ENCODE results near the gene NAGLU. TPM values are rescaled to one million over a fixed set of nuclear protein-coding genes. Genes with fewer than 3 reads are reported as not detected.

The NAGLU gene
- total and polyA plus RNA-seq, 2 of the 13 experiments (the other 11 are each of a cell fraction or from before 2014, with no cell fraction given), result 28.2 to 40.1 TPM

DNA sequence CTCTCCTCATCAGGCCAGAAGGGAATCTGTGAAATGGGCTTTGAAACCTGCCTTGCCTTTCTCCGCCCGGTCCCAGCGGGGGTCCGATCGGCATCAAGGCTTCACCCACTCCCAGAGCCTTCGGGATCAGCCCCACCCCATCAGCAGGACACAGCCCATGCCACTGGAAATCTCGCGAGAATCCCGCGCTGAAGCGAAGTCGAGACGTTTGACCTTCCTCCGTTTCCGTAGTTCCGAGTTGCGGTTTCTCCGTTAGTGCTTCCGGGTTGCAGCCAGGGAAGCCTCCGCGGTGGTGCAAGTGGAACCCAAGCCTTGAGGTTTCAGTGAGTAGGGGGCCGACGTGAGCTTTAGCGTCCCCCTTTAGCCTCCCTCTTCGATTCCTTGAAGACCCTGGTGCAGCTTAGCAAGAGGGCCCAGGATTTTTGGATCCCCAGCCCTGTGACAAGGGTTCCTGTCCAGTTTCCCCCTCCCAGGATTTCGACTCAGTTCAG is 25.9 kb downstream of the NAGLU start, which contains the start of gene COASY (continued):
- TF ChIP-seq, protein P1, sequence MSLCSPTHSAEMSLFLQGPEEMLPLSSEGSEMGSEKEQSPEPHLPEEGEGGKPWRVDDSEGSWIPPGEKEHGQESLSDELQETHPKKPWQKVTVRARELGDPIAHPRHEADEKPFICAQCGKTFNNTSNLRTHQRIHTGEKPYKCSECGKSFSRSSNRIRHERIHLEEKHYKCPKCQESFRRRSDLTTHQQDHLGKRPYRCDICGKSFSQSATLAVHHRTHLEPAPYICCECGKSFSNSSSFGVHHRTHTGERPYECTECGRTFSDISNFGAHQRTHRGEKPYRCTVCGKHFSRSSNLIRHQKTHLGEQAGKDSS (CRISPR knock-in tag; IDR thresholded peaks at IDR 0.05; ENCODE audit: borderline replicate concordance, low read depth), result 0 out of 2 replicates have a peak, but pooled peaks have one; percentile 16
- peak; percentile 32; the same call in 1 of the 2 replicates for TF ChIP-seq CEBPB (IDR thresholded peaks at IDR 0.05; ENCODE audit: borderline replicate concordance, low read depth, low read length)
- no peak for TF ChIP-seq ONECUT2 (CRISPR knock-in tag; IDR thresholded peaks at IDR 0.05)
- TF ChIP-seq, protein P2, sequence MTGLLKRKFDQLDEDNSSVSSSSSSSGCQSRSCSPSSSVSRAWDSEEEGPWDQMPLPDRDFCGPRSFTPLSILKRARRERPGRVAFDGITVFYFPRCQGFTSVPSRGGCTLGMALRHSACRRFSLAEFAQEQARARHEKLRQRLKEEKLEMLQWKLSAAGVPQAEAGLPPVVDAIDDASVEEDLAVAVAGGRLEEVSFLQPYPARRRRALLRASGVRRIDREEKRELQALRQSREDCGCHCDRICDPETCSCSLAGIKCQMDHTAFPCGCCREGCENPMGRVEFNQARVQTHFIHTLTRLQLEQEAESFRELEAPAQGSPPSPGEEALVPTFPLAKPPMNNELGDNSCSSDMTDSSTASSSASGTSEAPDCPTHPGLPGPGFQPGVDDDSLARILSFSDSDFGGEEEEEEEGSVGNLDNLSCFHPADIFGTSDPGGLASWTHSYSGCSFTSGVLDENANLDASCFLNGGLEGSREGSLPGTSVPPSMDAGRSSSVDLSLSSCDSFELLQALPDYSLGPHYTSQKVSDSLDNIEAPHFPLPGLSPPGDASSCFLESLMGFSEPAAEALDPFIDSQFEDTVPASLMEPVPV (CRISPR knock-in tag; IDR thresholded peaks at IDR 0.05), result no peak
- TF ChIP-seq RELA (CRISPR knock-in tag; IDR thresholded peaks at IDR 0.05), result 0 out of 2 replicates have a peak, but pooled peaks have one; percentile 82
- TF ChIP-seq ZNF629 (CRISPR knock-in tag; conservative IDR thresholded peaks at IDR 0.05), result peak; percentile 66
- TF ChIP-seq, protein P3, sequence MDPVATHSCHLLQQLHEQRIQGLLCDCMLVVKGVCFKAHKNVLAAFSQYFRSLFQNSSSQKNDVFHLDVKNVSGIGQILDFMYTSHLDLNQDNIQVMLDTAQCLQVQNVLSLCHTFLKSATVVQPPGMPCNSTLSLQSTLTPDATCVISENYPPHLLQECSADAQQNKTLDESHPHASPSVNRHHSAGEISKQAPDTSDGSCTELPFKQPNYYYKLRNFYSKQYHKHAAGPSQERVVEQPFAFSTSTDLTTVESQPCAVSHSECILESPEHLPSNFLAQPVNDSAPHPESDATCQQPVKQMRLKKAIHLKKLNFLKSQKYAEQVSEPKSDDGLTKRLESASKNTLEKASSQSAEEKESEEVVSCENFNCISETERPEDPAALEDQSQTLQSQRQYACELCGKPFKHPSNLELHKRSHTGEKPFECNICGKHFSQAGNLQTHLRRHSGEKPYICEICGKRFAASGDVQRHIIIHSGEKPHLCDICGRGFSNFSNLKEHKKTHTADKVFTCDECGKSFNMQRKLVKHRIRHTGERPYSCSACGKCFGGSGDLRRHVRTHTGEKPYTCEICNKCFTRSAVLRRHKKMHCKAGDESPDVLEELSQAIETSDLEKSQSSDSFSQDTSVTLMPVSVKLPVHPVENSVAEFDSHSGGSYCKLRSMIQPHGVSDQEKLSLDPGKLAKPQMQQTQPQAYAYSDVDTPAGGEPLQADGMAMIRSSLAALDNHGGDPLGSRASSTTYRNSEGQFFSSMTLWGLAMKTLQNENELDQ (CRISPR knock-in tag; IDR thresholded peaks at IDR 0.05; ENCODE audit: borderline replicate concordance), result peak; percentile 66; the same call in 1 of the 2 replicates
- 0 out of 2 replicates have a peak, but pooled peaks have one; percentile 39 for TF ChIP-seq FOXJ3 (CRISPR knock-in tag; IDR thresholded peaks at IDR 0.05; ENCODE audit: borderline replicate concordance)
- TF ChIP-seq MED13 (CRISPR knock-in tag; IDR thresholded peaks at IDR 0.05), result peak; percentile 83; the same call in 1 of the 2 replicates
- peak; percentile 55; the same call in 1 of the 2 replicates for TF ChIP-seq SP2 (CRISPR knock-in tag; IDR thresholded peaks at IDR 0.05)
- TF ChIP-seq CCDC6 (CRISPR knock-in tag; IDR thresholded peaks at IDR 0.05), result no peak; the same call in 1 of the 2 replicates
- TF ChIP-seq JUN (CRISPR knock-in tag; IDR thresholded peaks at IDR 0.05), result 0 out of 2 replicates have a peak, but pooled peaks have one; percentile 56
- TF ChIP-seq ZMAT3 (CRISPR knock-in tag; conservative IDR thresholded peaks at IDR 0.05), result peak; percentile 83; the same call in 1 of the 2 replicates
- TF ChIP-seq BCL6 (CRISPR knock-in tag; IDR thresholded peaks at IDR 0.05), result peak; percentile 62
- TF ChIP-seq REXO4 (CRISPR knock-in tag; IDR thresholded peaks at IDR 0.05; ENCODE audit: borderline replicate concordance), result no peak
- TF ChIP-seq, protein P4, sequence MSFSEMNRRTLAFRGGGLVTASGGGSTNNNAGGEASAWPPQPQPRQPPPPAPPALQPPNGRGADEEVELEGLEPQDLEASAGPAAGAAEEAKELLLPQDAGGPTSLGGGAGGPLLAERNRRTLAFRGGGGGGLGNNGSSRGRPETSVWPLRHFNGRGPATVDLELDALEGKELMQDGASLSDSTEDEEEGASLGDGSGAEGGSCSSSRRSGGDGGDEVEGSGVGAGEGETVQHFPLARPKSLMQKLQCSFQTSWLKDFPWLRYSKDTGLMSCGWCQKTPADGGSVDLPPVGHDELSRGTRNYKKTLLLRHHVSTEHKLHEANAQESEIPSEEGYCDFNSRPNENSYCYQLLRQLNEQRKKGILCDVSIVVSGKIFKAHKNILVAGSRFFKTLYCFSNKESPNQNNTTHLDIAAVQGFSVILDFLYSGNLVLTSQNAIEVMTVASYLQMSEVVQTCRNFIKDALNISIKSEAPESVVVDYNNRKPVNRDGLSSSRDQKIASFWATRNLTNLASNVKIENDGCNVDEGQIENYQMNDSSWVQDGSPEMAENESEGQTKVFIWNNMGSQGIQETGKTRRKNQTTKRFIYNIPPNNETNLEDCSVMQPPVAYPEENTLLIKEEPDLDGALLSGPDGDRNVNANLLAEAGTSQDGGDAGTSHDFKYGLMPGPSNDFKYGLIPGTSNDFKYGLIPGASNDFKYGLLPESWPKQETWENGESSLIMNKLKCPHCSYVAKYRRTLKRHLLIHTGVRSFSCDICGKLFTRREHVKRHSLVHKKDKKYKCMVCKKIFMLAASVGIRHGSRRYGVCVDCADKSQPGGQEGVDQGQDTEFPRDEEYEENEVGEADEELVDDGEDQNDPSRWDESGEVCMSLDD (CRISPR knock-in tag; IDR thresholded peaks at IDR 0.05; ENCODE audit: borderline replicate concordance), result no peak
- TF ChIP-seq ZSCAN21 (CRISPR knock-in tag; IDR thresholded peaks at IDR 0.05; ENCODE audit: borderline replicate concordance), result 0 out of 2 replicates have a peak, but pooled peaks have one; percentile 43
- TF ChIP-seq, protein P5, sequence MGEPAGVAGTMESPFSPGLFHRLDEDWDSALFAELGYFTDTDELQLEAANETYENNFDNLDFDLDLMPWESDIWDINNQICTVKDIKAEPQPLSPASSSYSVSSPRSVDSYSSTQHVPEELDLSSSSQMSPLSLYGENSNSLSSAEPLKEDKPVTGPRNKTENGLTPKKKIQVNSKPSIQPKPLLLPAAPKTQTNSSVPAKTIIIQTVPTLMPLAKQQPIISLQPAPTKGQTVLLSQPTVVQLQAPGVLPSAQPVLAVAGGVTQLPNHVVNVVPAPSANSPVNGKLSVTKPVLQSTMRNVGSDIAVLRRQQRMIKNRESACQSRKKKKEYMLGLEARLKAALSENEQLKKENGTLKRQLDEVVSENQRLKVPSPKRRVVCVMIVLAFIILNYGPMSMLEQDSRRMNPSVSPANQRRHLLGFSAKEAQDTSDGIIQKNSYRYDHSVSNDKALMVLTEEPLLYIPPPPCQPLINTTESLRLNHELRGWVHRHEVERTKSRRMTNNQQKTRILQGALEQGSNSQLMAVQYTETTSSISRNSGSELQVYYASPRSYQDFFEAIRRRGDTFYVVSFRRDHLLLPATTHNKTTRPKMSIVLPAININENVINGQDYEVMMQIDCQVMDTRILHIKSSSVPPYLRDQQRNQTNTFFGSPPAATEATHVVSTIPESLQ (CRISPR knock-in tag; conservative IDR thresholded peaks at IDR 0.05), result no peak
- no peak; the same call in 1 of the 2 replicates for TF ChIP-seq ISX (CRISPR knock-in tag; conservative IDR thresholded peaks at IDR 0.05)

Measured in HepG2 (cell line).